A549 treated with DMSO at 1 μM for 4 hours (cell line): ENCODE data around the gene IRAG1. TPM values are rescaled to one million over a fixed set of nuclear protein-coding genes. Genes with fewer than 3 reads are reported as not detected.

ENCODE experiments used
- total RNA-seq: library from RNA; stranded (reverse); fragments of 200-300 nt; extraction: Qiagen RNA extraction; gene quantifications from 5 replicates; pipeline ENCODE4 v1.2.3, GENCODE V29; 2022; ENCODE audit warnings: low read depth

Gene IRAG1
- 0.02 to 0.08 TPM (median 0.05 TPM) in 3 of 5 replicates, not detected in the others for total RNA-seq

DNA sequence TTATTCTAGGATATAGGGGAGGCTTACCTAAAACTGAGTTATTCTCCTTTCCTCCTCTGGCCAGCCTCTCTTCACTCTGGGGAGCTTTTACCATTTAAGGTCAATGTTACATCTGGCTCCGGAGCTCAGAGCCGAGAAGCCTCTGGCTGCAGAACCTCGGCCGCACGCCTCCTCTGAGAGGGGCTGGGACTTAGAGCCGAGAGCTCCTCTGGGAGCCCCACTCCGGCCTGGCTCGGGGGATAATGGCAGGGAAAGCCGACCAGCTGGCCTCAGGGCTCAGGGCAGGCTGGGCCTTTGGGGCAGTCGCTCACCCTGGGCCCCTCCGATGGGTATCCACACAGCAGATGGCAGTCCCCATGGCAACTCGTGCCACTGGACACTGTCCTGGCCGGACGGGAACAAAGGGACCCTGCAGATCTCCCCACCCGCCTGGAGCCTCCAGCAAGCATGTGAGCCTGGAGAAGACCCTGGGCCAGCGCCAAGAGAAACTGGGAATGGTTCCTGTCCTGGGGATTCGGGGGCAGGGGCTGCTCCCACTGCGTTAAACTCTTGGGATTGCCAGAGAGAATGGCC lies at the start of gene IRAG1:
Gene IRAG1 (minus strand): TSS at position 247 of the 573 bp plus-strand sequence. CDS start 153 bp downstream, at position 94.

Other genes with a start within 250 kb of the IRAG1 start
- gene AMPD3, start 238.5 kb downstream of the IRAG1 start, total RNA-seq = 8.5 to 11.1 TPM (median 9.1 TPM) in 5 replicates
- gene RNF141, start 152.6 kb downstream of the IRAG1 start, total RNA-seq = 17.8 to 25.8 TPM (median 23.4 TPM) in 5 replicates
- 0.03 to 0.17 TPM (median 0.05 TPM) in 3 of 5 replicates, not detected in the others for gene LYVE1, start 125.1 kb downstream of the IRAG1 start, total RNA-seq
- gene CTR9, start 57.5 kb upstream of the IRAG1 start, total RNA-seq = 23.0 to 27.8 TPM (median 27.2 TPM) in 5 replicates
- 647 to 900 TPM (median 748 TPM) in 5 replicates for gene EIF4G2, start 115.2 kb upstream of the IRAG1 start, total RNA-seq
- gene ZBED5, start 164.3 kb upstream of the IRAG1 start, total RNA-seq = 30.5 to 43.0 TPM (median 38.2 TPM) in 5 replicates